ENCODE results near the gene LRRC56.

DNA sequence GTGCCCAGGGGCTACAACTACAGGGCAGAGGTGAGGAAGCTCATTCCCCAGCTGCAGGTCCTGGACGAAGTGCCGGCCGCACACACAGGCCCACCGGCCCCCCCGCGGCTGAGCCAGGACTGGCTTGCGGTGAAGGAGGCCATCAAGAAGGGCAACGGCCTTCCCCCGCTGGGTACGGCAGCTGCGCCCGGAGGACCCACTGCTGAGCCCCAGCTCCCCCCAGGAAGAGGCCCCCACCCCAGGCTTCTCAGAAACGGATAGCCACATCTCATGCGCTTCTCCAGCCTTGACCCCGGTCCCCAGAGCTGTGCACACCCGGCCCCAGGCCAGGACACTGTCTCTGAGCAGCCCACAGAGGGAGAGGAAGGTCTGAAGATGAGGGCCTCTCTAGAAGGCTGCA is 13.8 kb downstream of the LRRC56 start:
- TF ChIP-seq, protein P1, sequence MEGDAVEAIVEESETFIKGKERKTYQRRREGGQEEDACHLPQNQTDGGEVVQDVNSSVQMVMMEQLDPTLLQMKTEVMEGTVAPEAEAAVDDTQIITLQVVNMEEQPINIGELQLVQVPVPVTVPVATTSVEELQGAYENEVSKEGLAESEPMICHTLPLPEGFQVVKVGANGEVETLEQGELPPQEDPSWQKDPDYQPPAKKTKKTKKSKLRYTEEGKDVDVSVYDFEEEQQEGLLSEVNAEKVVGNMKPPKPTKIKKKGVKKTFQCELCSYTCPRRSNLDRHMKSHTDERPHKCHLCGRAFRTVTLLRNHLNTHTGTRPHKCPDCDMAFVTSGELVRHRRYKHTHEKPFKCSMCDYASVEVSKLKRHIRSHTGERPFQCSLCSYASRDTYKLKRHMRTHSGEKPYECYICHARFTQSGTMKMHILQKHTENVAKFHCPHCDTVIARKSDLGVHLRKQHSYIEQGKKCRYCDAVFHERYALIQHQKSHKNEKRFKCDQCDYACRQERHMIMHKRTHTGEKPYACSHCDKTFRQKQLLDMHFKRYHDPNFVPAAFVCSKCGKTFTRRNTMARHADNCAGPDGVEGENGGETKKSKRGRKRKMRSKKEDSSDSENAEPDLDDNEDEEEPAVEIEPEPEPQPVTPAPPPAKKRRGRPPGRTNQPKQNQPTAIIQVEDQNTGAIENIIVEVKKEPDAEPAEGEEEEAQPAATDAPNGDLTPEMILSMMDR (conservative IDR thresholded peaks at IDR 0.05 in 1 of 2, IDR thresholded peaks at IDR 0.05 in 1 of 2; ENCODE audit: extremely low read depth in 1 of 2, insufficient read depth in 1 of 2, low read depth in 1 of 2, low read length in 2 of 2), result no peak
- no peak for TF ChIP-seq EZH2 (IDR thresholded peaks at IDR 0.05; ENCODE audit: borderline replicate concordance, low read length)
